Measurements from ENCODE around the gene SHROOM2. TPM values are rescaled to one million over a fixed set of nuclear protein-coding genes. Genes with fewer than 3 reads are reported as not detected.

The SHROOM2 gene
- total RNA-seq, 1 experiment from 2014 or later = 13.9 TPM

DNA sequence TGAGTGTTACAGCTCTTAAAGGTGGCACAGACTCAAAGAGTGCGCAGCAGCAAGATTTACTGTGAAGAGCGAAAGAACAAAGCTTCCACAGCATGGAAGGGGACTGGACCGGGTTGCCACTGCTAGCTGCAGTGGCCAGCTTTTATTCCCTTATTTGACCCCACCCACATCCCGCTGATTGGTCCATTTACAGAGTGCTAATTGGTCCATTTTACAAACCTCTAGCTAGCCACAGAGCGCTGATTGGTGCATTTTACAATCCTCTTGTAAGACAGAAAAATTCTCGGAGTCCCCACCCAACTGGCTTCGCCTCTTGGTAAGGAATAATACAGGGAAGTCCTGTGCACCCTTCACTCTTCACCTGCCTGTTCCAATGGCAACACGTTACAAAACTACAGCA lies 1.9 kb upstream of the SHROOM2 start:
- Histone ChIP-seq H3K79me2 (ENCODE audit: insufficient read depth, low read length) (peaks cover 9% of the 10 kb centered on the region; the same call in 1 of the 2 replicates), H3K56ac (ENCODE audit: insufficient read length, low read depth, low read length) (no peak overlapping the region), H4K8ac (replicated peaks; ENCODE audit: insufficient read length, low read depth, low read length) (no peak overlapping the region), H3K4me1 (ENCODE audit: insufficient read depth, low read length) (peaks cover 18% of the 10 kb centered on the region), H3K23me2 (ENCODE audit: insufficient read length, low read depth, low read length, poor library complexity, severe bottlenecking) (peaks cover 19% of the 10 kb centered on the region), H2BK20ac (ENCODE audit: low read depth, low read length, poor library complexity, severe bottlenecking) (no peak overlapping the region), H2BK120ac (ENCODE audit: low read depth, low read length, poor library complexity, severe bottlenecking) (no peak overlapping the region), H3K9ac (ENCODE audit: extremely low read depth, insufficient read length, low read length) (no peak overlapping the region), H4K20me1 (ENCODE audit: control insufficient read depth, insufficient read depth, insufficient read length) (peaks cover 3% of the 10 kb centered on the region), H3T11ph (ENCODE audit: low read length) (no peak overlapping the region), H4K5ac (ENCODE audit: insufficient read length, low read depth, low read length) (no peak overlapping the region), H2AFZ (ENCODE audit: low read length) (no peak overlapping the region), H4K91ac (ENCODE audit: insufficient read length, low read depth, low read length) (no peak overlapping the region), H2AK5ac (ENCODE audit: insufficient read length, low read length) (no peak overlapping the region), H2BK15ac (ENCODE audit: low read depth, low read length) (no peak overlapping the region), H3K79me1 (ENCODE audit: insufficient read depth, low read depth, low read length, poor library complexity, severe bottlenecking) (peaks cover 3% of the 10 kb centered on the region), H3K4ac (ENCODE audit: low read depth, low read length) (no peak overlapping the region), H2BK12ac (ENCODE audit: insufficient read length, low read depth, low read length) (no peak overlapping the region), H3K27ac (ENCODE audit: insufficient read length, low read depth, low read length) (no peak overlapping the region), H3K18ac (ENCODE audit: insufficient read length, low read depth, low read length) (no peak overlapping the region), H3K9me3 (ENCODE audit: control insufficient read depth, low read depth, low read length) (no peaks in the 10 kb centered on the region), H3K14ac (ENCODE audit: insufficient read depth, low read length) (no peak overlapping the region), H3K23ac (ENCODE audit: insufficient read length, low read depth, low read length) (no peak overlapping the region), H3K4me2 (ENCODE audit: insufficient read depth, insufficient read length, low read length) (no peak overlapping the region), H2BK5ac (ENCODE audit: insufficient read length, low read length) (no peak overlapping the region), H3K27me3 (ENCODE audit: insufficient read depth, low read length) (no peaks in the 10 kb centered on the region; the same call in 1 of the 2 replicates)
- Mint-ChIP-seq H3K9me3 (peaks cover 30 to 59% of the 10 kb centered on the region in 2 experiments), H3K27ac (no peak overlapping the region), H3K27me3 (ENCODE audit: low read depth) (peaks cover 6% of the 10 kb centered on the region), H3K4me1 (peaks cover 20 to 25% of the 10 kb centered on the region in 2 experiments), H3K4me3 (peak overlapping the region in 1 of 2 experiments; percentile 83; a peak in 2 of 5 replicates), H3K36me3 (ENCODE audit: insufficient read depth in 1 of 3, low read depth in 3 of 3) (peaks cover 11 to 23% (median 17%) of the 10 kb centered on the region in 3 experiments; a peak in 5 of 7 replicates)
- no CpG with 5 or more reads among the region's 8 CpGs for WGBS (ENCODE audit: extremely low coverage, insufficient read length, low lambda C conversion rate)
- TF ChIP-seq, protein P1, sequence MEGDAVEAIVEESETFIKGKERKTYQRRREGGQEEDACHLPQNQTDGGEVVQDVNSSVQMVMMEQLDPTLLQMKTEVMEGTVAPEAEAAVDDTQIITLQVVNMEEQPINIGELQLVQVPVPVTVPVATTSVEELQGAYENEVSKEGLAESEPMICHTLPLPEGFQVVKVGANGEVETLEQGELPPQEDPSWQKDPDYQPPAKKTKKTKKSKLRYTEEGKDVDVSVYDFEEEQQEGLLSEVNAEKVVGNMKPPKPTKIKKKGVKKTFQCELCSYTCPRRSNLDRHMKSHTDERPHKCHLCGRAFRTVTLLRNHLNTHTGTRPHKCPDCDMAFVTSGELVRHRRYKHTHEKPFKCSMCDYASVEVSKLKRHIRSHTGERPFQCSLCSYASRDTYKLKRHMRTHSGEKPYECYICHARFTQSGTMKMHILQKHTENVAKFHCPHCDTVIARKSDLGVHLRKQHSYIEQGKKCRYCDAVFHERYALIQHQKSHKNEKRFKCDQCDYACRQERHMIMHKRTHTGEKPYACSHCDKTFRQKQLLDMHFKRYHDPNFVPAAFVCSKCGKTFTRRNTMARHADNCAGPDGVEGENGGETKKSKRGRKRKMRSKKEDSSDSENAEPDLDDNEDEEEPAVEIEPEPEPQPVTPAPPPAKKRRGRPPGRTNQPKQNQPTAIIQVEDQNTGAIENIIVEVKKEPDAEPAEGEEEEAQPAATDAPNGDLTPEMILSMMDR (conservative IDR thresholded peaks at IDR 0.05) = no peak
- DNase-seq = no peak
